Measurements from ENCODE around the gene UNC45A. TPM values are rescaled to one million over a fixed set of nuclear protein-coding genes. Genes with fewer than 3 reads are reported as not detected.

The UNC45A gene
- total and polyA plus RNA-seq, 2 of the 8 experiments (the other 6 are each of a cell fraction or from before 2014, with no cell fraction given): 74.1 to 84.2 TPM

- no peak overlapping the region for H2BK5ac ChIP-seq (ENCODE audit: low read depth, low read length)
- H3K23me2 ChIP-seq (ENCODE audit: low read depth, low read length): no peaks in the 10 kb centered on the region; the same call in 1 of the 2 replicates
- no peak overlapping the region for H2BK15ac ChIP-seq (ENCODE audit: low read length)
- DNase-seq (ENCODE audit: low read depth in 1 of 2, low spot score in 2 of 2) (no peak), FAIRE-seq (no peak)
- H3K9me3 ChIP-seq (ENCODE audit: insufficient read depth in 2 of 2, low read depth in 1 of 2, low read length in 1 of 2): no peaks in the 10 kb centered on the region
- H3K18ac ChIP-seq (ENCODE audit: extremely low read depth, low read length): no peak overlapping the region
- H4K20me1 ChIP-seq (replicated peaks in 1 of 2; ENCODE audit: control insufficient read depth in 1 of 2, insufficient read depth in 2 of 2, low read length in 2 of 2): peaks cover 0 to 4% of the 10 kb centered on the region in 2 experiments
- no peaks in the 10 kb centered on the region; the same call in 1 of the 2 replicates for H3K79me1 ChIP-seq (ENCODE audit: low read depth, low read length)
- no peak overlapping the region for H3K9ac ChIP-seq (replicated peaks in 1 of 4; ENCODE audit: extremely low read depth in 1 of 4, low read depth in 3 of 4, low read length in 3 of 4)
- no peak overlapping the region for H3K27ac ChIP-seq (ENCODE audit: low read depth, low read length)
- no peak overlapping the region for H2AFZ ChIP-seq (ENCODE audit: low read length)
- ChIA-PET POLR2A (ENCODE audit: partially characterized antibody) (interaction anchor here (0.7 to 4.7 kb wide), 6 partner anchors 9 to 331 kb away, joined by 3 to 22 read pairs (median 4); partner anchors contain the start of gene UNC45A), CTCF (ENCODE audit: partially characterized antibody) (interaction anchor here (0.7 to 5.5 kb wide), 52 partner anchors 13 to 593 kb away, joined by 3 to 132 read pairs (median 6); partner anchors contain the start of genes FURIN, HDDC3, MAN2A2 and UNC45A)
- H3K79me2 ChIP-seq (ENCODE audit: control insufficient read depth in 1 of 2, insufficient read depth in 2 of 2, low read length in 2 of 2): no peaks in the 10 kb centered on the region
- no peak overlapping the region for H2AK5ac ChIP-seq (ENCODE audit: low read depth, low read length)
- H2BK20ac ChIP-seq (ENCODE audit: low read length): no peak overlapping the region
- H2BK12ac ChIP-seq (ENCODE audit: low read depth, low read length): no peak overlapping the region
- WGBS, 2 experiments (ENCODE audit: extremely low coverage in 1 of 2, insufficient coverage in 1 of 2, insufficient read length in 1 of 2, insufficient replicate concordance in 2 of 2, low coverage in 1 of 2, low lambda C conversion rate in 2 of 2, missing lambda C conversion rate in 1 of 2): 65% methylated on average over 5 of the region's 5 CpGs; no CpG with 5 or more reads in 1 of the 2 experiments
- TF ChIP-seq ATF3 (IDR thresholded peaks at IDR 0.05; ENCODE audit: insufficient read depth, low read depth, low read length): no peak
- TF ChIP-seq RXRA (IDR thresholded peaks at IDR 0.05; ENCODE audit: insufficient read depth, low read depth, low read length): no peak
- TF ChIP-seq TAF1 (IDR thresholded peaks at IDR 0.05; ENCODE audit: low read depth, low read length): no peak
- TF ChIP-seq POLR2AphosphoS5 (IDR thresholded peaks at IDR 0.05; ENCODE audit: low read depth, low read length): no peak
- no peak for TF ChIP-seq SP1 (IDR thresholded peaks at IDR 0.05; ENCODE audit: low read depth, low read length)
- no peak for TF ChIP-seq RNF2 (IDR thresholded peaks at IDR 0.05; ENCODE audit: borderline replicate concordance, low read depth, low read length, missing control alignments, poor library complexity, severe bottlenecking)
- TF ChIP-seq HDAC6 (IDR thresholded peaks at IDR 0.05; ENCODE audit: low read depth, low read length): no peak
- TF ChIP-seq USF2 (IDR thresholded peaks at IDR 0.05; ENCODE audit: low read length): no peak
- TF ChIP-seq EP300 (IDR thresholded peaks at IDR 0.05; ENCODE audit: borderline replicate concordance in 1 of 2, low read depth in 2 of 2, low read length in 2 of 2): no peak
- no peak for TF ChIP-seq MAFK (IDR thresholded peaks at IDR 0.05; ENCODE audit: low read depth, low read length)
- TF ChIP-seq KDM1A (IDR thresholded peaks at IDR 0.05; ENCODE audit: borderline replicate concordance, low read length): no peak
- H3K4me2 ChIP-seq (ENCODE audit: insufficient read depth in 1 of 2, low read depth in 2 of 2, low read length in 2 of 2): no peak overlapping the region
- no peaks in the 10 kb centered on the region for H3K27me3 ChIP-seq (replicated peaks in 1 of 4; ENCODE audit: control insufficient read depth in 3 of 4, extremely low read depth in 1 of 4, insufficient read depth in 3 of 4, low read length in 3 of 4)
- H2BK120ac ChIP-seq (replicated peaks; ENCODE audit: low read depth, low read length): no peak overlapping the region
- H3K23ac ChIP-seq (ENCODE audit: insufficient read length): no peak overlapping the region
- no peak overlapping the region for H3K14ac ChIP-seq (ENCODE audit: insufficient read length)
- peaks cover 0 to 24% (median 15%) of the 10 kb centered on the region in 4 experiments; a peak in 6 of 7 replicates for H3K4me1 ChIP-seq (replicated peaks in 1 of 4; ENCODE audit: control insufficient read depth in 3 of 4, insufficient read depth in 4 of 4, low read length in 3 of 4)
- H3K36me3 ChIP-seq (ENCODE audit: control insufficient read depth in 2 of 4, insufficient read depth in 4 of 4, low read length in 3 of 4): peaks cover 0 to 3% (median 0%) of the 10 kb centered on the region in 4 experiments; a peak in 1 of 8 replicates
- no peak overlapping the region for H4K8ac ChIP-seq (ENCODE audit: extremely low read depth, insufficient read depth, low read length)
- no peak overlapping the region for H4K91ac ChIP-seq (replicated peaks; ENCODE audit: insufficient read length, low read length)
- H3K4ac ChIP-seq (replicated peaks; ENCODE audit: insufficient read length, low read depth, low read length): no peak overlapping the region
- no peak overlapping the region for H4K5ac ChIP-seq (ENCODE audit: insufficient read length, low read depth, low read length)
- no peak overlapping the region for H3K4me3 ChIP-seq (ENCODE audit: extremely low read depth in 1 of 4, insufficient read depth in 2 of 4, low read depth in 3 of 4, low read length in 4 of 4)
- no peak overlapping the region for H3K56ac ChIP-seq (replicated peaks; ENCODE audit: insufficient read length, low read depth, low read length)
Observed at GRCh38 chr15:90886291-90886614, 48.8 kb upstream of the UNC45A start.
